Duodenal mucosa (tissue), 2 donors: ENCODE measurements around the gene MAGEC1.

Experiments
- H3K27ac ChIP-seq: one replicate; pipeline ENCODE4 v1.7.0; 2013; ENCODE audit warnings: low read depth, low read length
- H3K27me3 ChIP-seq, 2 donors: one replicate each; pipeline ENCODE4 v1.7.0; 2013; ENCODE audit warnings: low read length in 2 of 2, control low read depth in 1 of 2; ENCODE audit not compliant: insufficient read depth in 2 of 2, control insufficient read depth in 1 of 2
- H3K36me3 ChIP-seq, 2 donors: one replicate each; pipeline ENCODE4 v1.7.0; 2013; ENCODE audit warnings: low read length in 2 of 2, control low read depth in 1 of 2; ENCODE audit not compliant: insufficient read depth in 2 of 2, control insufficient read depth in 1 of 2
- H3K4me1 ChIP-seq, 2 donors: one replicate each; pipeline ENCODE4 v1.7.0; 2013; ENCODE audit warnings: low read length in 2 of 2, control low read depth in 1 of 2; ENCODE audit not compliant: insufficient read depth in 2 of 2, control insufficient read depth in 1 of 2
- H3K4me3 ChIP-seq, 2 donors: one replicate each; pipeline ENCODE4 v1.7.0; 2013; ENCODE audit warnings: low read length in 2 of 2, low read depth in 1 of 2
- H3K9ac ChIP-seq, 2 donors: one replicate each; pipeline ENCODE4 v1.7.0; 2013; ENCODE audit warnings: low read length in 2 of 2, low read depth in 1 of 2
- H3K9me3 ChIP-seq, 2 donors: one replicate each; pipeline ENCODE4 v1.7.0; 2013; ENCODE audit warnings: low read length in 2 of 2, control low read depth in 1 of 2; ENCODE audit not compliant: control insufficient read depth in 1 of 2

MAGEC1 gene

DNA sequence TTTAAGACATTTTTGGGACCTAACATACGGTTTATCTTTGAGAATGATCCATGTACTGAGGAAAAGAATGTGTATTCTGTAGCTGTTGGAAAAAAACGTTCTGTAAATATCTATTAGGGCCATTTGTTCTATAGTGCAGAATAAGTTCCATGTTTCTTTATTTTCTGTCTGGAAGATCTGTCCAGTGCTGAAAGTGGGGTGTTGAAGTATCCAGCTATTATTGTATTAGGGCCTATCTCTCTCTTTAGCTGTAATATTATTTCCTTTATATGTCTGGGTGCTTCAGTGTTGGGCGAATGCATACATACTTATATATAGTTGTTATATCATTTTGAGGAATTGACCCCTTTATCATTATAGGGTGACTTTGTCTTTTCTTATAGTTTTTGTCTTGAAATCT lies 24.7 kb downstream of the MAGEC1 start:
- no peaks in the 10 kb centered on the region for H3K9me3 ChIP-seq
- no peak overlapping the region for H3K9ac ChIP-seq
- H3K4me3 ChIP-seq = no peak overlapping the region
- no peaks in the 10 kb centered on the region for H3K27me3 ChIP-seq
- H3K27ac ChIP-seq = no peak overlapping the region
- no peaks in the 10 kb centered on the region for H3K36me3 ChIP-seq
- no peaks in the 10 kb centered on the region for H3K4me1 ChIP-seq

DNA sequence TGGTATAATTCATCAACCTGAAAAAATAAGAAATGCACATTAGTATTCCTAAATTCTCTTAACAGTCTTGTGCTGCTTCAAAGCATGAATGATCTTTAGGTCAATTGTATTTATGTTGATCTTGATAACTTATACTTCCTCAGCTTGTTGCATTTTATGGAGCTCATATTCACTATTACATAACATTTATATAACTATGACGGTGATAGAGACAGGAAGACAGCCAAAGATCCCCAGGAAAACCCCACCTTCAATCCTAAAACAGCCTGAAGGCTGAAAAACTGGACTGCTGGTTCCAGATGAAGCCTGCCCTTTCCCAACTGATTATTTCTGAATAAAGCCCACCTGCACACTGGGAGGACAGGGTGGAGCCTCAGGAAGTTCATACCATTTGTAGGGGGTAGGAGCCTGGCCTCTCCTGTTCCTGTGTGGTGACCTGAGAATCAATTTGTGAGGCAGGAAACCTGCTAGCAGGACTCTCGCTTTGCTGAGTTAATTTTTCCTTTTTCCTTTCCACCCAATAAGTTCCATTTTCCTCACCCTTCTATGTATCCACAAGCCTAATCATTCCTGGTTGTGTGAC lies 30.5 kb downstream of the MAGEC1 start:
- Histone ChIP-seq H3K27me3 (no peaks in the 10 kb centered on the region), H3K9me3 (no peaks in the 10 kb centered on the region), H3K27ac (no peak overlapping the region), H3K36me3 (no peaks in the 10 kb centered on the region), H3K9ac (no peak overlapping the region), H3K4me3 (no peak overlapping the region), H3K4me1 (no peaks in the 10 kb centered on the region)

DNA sequence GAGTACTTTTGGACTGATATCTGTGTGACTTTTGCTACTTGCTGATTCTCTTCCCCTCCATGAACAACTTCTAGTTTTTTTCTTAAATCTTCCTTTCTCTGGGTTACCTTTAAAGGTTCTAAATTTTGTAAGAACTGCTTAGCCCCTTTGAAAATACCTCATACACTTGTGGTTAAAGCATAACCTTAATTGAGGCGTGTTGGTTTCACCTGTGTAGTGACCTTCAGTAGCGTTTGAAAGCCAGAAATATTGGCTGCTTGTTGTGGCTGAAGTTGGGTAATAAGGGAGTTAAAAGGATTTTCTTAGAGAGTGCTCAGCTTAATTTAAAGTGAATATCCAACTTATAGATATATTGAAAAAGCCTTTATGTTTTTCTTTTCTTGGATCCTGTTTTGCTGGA lies 32.0 kb downstream of the MAGEC1 start:
- no peak overlapping the region for H3K9ac ChIP-seq
- H3K36me3 ChIP-seq = no peaks in the 10 kb centered on the region
- H3K27me3 ChIP-seq = no peaks in the 10 kb centered on the region
- no peak overlapping the region for H3K4me3 ChIP-seq
- no peaks in the 10 kb centered on the region for H3K4me1 ChIP-seq
- H3K9me3 ChIP-seq = no peaks in the 10 kb centered on the region
- no peak overlapping the region for H3K27ac ChIP-seq

DNA sequence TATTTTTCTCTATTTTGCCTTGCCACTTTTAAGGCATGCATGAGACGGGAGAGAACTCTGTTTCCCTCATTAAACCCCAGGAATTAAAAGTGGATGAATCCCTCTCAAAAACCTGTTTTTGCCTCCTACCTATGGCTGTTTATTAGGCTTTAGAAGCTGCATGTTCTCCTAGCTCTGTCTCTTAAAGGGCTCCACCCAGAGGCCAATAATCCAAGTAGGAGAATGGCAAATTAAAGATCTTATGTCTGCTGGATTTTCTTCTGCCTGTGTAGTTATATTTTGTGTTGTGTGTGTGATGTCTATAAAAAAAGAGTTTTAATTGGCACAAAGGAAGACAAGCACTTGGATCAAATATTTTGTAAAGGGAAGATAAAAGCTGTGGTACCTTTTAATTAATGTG lies 32.4 kb downstream of the MAGEC1 start:
- Histone ChIP-seq H3K27me3 (no peaks in the 10 kb centered on the region), H3K4me3 (no peak overlapping the region), H3K9me3 (no peaks in the 10 kb centered on the region), H3K27ac (no peak overlapping the region), H3K36me3 (no peaks in the 10 kb centered on the region), H3K9ac (no peak overlapping the region), H3K4me1 (no peaks in the 10 kb centered on the region)

DNA sequence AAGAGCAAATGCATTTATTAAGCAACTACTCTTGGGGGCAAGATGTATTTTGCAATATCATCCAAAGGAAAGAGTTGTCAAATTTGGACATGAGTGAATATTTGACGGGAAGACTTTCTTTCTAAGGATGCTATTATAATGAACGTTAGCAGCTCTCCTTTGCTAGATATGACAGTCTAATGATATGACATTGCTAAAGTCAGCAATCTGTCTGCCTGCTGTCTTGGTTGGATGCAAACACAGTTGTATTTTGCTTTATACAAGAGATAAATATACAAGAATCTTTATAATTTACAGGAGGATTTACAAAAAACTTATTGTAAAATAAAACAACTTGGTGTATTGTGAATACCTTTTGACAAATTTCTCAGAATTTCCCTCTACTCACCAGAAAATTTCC lies 37.5 kb downstream of the MAGEC1 start:
- no peak overlapping the region for H3K9ac ChIP-seq
- no peaks in the 10 kb centered on the region for H3K36me3 ChIP-seq
- H3K4me3 ChIP-seq = no peak overlapping the region
- H3K27me3 ChIP-seq = no peaks in the 10 kb centered on the region
- H3K27ac ChIP-seq = no peak overlapping the region
- H3K9me3 ChIP-seq = no peaks in the 10 kb centered on the region
- H3K4me1 ChIP-seq = no peaks in the 10 kb centered on the region

DNA sequence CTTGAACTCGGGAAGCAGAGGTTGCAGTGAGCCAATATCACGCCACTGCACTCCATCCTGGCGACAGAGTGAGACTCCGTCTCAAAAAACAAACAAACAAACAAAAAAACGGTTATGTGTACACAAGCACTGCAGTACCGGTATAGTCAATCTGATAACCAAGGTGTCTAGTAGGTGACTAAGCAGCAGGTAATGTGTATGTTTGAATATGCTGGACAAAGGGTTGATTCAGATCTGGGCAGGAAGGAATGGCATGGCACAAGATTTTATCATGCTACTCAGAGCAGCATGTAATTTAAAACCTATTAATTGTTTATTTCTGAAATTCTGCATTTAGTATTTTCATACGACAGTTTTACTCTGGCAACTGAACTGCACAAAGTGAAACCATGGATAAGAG lies 41.7 kb downstream of the MAGEC1 start:
- Histone ChIP-seq H3K27ac (no peak overlapping the region), H3K4me1 (no peaks in the 10 kb centered on the region), H3K36me3 (no peaks in the 10 kb centered on the region), H3K9ac (no peak overlapping the region), H3K9me3 (no peaks in the 10 kb centered on the region), H3K4me3 (no peak overlapping the region), H3K27me3 (no peaks in the 10 kb centered on the region)

DNA sequence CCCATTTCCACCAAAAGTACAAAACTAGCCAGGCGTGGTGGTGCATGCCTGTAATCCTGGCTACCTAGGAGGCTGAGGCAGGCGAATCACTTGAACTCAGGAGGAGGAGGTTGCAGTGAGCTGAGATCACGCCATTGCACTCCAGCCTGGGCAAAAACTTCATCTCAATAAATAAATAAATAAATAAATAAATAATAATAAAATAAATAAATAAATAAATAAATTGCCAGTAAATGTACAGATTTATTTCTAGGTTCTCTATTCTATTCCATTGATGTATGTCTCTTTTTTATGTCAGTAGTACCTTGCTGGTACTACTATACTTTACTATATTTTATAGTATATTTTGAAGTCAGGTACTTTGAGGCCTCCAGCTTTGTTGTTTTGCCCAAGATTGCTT lies 43.7 kb downstream of the MAGEC1 start:
- Histone ChIP-seq H3K4me3 (no peak overlapping the region), H3K27ac (no peak overlapping the region), H3K9me3 (peaks cover 0 to 2% of the 10 kb centered on the region in 2 donors), H3K9ac (no peak overlapping the region), H3K36me3 (no peaks in the 10 kb centered on the region), H3K4me1 (no peaks in the 10 kb centered on the region), H3K27me3 (no peaks in the 10 kb centered on the region)

DNA sequence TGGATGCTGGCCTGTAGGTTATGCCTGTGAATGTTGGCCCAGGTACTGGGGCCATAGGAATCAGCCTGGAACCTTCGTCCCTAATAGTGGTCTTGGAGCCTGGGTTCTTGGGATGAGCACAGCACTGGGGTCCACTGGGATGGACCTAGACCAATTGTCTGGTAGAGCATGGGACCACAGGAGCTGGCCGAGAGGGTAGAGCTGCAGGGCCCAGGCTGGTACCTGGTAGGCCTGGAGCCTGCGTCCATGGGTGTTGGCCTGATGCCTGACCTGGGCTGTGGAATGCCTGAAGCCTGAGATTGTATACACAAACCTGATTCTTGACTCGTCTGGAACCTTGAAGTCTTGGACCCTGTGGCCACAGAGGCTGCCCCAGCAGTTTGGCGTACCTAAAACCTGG lies 48.9 kb downstream of the MAGEC1 start:
- Histone ChIP-seq H3K4me3 (no peak overlapping the region), H3K36me3 (no peaks in the 10 kb centered on the region), H3K9ac (no peak overlapping the region), H3K9me3 (peaks cover 0 to 3% of the 10 kb centered on the region in 2 donors), H3K27me3 (no peaks in the 10 kb centered on the region), H3K27ac (no peak overlapping the region), H3K4me1 (no peaks in the 10 kb centered on the region)

DNA sequence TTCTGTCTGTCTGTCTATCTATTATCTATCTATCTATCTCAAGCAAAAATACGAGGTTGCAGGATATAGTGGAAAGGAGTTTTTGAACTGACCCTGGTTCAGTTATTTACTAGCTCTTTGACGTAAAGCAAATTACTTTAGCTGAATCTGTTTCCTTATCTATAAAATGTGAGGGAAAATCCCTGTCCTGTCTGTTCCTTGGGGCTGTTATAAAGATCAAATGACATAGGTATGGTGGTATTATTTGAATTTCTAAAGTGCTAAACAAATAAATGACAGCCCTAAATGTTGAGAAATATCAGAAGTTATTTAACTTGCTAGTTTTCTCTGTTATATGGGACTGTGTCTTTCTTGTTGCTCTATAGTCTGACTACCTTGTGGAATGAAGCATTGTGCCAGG lies 55.0 kb downstream of the MAGEC1 start:
- no peak overlapping the region for H3K9ac ChIP-seq
- no peaks in the 10 kb centered on the region for H3K36me3 ChIP-seq
- no peaks in the 10 kb centered on the region for H3K27me3 ChIP-seq
- no peaks in the 10 kb centered on the region for H3K4me1 ChIP-seq
- H3K9me3 ChIP-seq = no peaks in the 10 kb centered on the region
- H3K27ac ChIP-seq = no peak overlapping the region
- no peak overlapping the region for H3K4me3 ChIP-seq
